PC-3 (cell line): ENCODE data around the gene RBP4. TPM values are rescaled to one million over a fixed set of nuclear protein-coding genes. Genes with fewer than 3 reads are reported as not detected.

Source experiments
- ATAC-seq: fragments of 200-7000 bp; cut with Tn5 transposase; 2 replicates; pipeline ENCODE4 v1.9.1; 2020; ENCODE audit warnings: mild to moderate bottlenecking, moderate library complexity
- BruUV-seq: library from RNA; stranded (reverse); fragments of 400-500 nt; replicated peaks from 2 replicates; lab custom pipeline; 2021; lab: Mats Ljungman, UMichigan
- CTCF ChIA-PET: fragments of 300-600 bp; sonication (Branson Sonifier 250); formaldehyde crosslinking; loops from one replicate; lab custom pipeline; 2022; ENCODE audit warnings: antibody characterized with exemption; lab: Charles Lee
- POLR2A ChIA-PET: fragments of 300-600 bp; sonication (Branson Sonifier 250); formaldehyde crosslinking; loops from one replicate; lab custom pipeline; 2022; ENCODE audit warnings: antibody characterized with exemption; ENCODE audit not compliant: unreplicated experiment; lab: Charles Lee
- DNase-seq: peaks from one replicate; pipeline ENCODE4 v3.0.0-alpha.2; 2015
- H2AFZ ChIP-seq: fragments of 300-600 bp; sonication (generic); 2 replicates; pipeline ENCODE4 v1.6.0; 2016; ENCODE audit warnings: antibody characterized with exemption, low read length
- H3F3A ChIP-seq: fragments of 300-600 bp; sonication (generic); one replicate; pipeline ENCODE4 v1.6.0; 2017; ENCODE audit warnings: antibody characterized with exemption, low read length, control low read depth, mild to moderate bottlenecking; ENCODE audit not compliant: unreplicated experiment
- H3K27ac ChIP-seq: fragments of 300-600 bp; sonication (generic); 2 replicates; pipeline ENCODE4 v1.5.1; 2016; ENCODE audit warnings: mild to moderate bottlenecking, low read length
- H3K27me3 ChIP-seq: fragments of 300-600 bp; sonication (generic); 2 replicates; pipeline ENCODE4 v1.6.1; 2016; ENCODE audit warnings: low read length, mixed read lengths
- H3K36me3 ChIP-seq: fragments of 300-600 bp; sonication (generic); 2 replicates; pipeline ENCODE4 v1.6.1; 2016; ENCODE audit warnings: low read depth, mixed run types, low read length, mixed read lengths
- H3K4me1 ChIP-seq: fragments of 300-600 bp; sonication (generic); 2 replicates; pipeline ENCODE4 v1.5.1; 2016; ENCODE audit warnings: low read length; ENCODE audit not compliant: insufficient read depth
- H3K4me2 ChIP-seq: fragments of 300-600 bp; sonication (generic); 2 replicates; pipeline ENCODE4 v1.6.0; 2016; ENCODE audit warnings: low read length
- H3K4me3 ChIP-seq: fragments of 300-600 bp; sonication (generic); 2 replicates; pipeline ENCODE4 v1.5.1; 2016; ENCODE audit warnings: mild to moderate bottlenecking, low read length, mixed read lengths
- H3K79me2 ChIP-seq: fragments of 300-600 bp; sonication (generic); 2 replicates; pipeline ENCODE4 v1.6.1; 2017; ENCODE audit warnings: low read length, mixed read lengths
- H3K9ac ChIP-seq: fragments of 300-600 bp; sonication (generic); 2 replicates; pipeline ENCODE4 v1.6.0; 2016; ENCODE audit warnings: mild to moderate bottlenecking, low read length
- H3K9me2 ChIP-seq: fragments of 300-600 bp; sonication (generic); replicated peaks from 2 replicates; pipeline ENCODE4 v1.6.1; 2016; ENCODE audit warnings: mixed run types, low read length, mixed read lengths
- H3K9me3 ChIP-seq: fragments of 300-600 bp; sonication (generic); 2 replicates; pipeline ENCODE4 v1.6.1; 2016; ENCODE audit warnings: low read length, mixed read lengths
- H4K20me1 ChIP-seq: fragments of 300-600 bp; sonication (generic); 2 replicates; pipeline ENCODE4 v1.6.1; 2016; ENCODE audit warnings: low read length, mixed read lengths
- CTCF ChIP-seq: fragments of 300-600 bp; sonication (generic); conservative IDR thresholded peaks from 2 replicates; pipeline ENCODE4 v1.5.1; 2017; ENCODE audit warnings: antibody characterized with exemption, low read depth, mild to moderate bottlenecking, low read length
- EZH2 ChIP-seq: fragments of 300-600 bp; sonication (generic); IDR thresholded peaks from one replicate; pipeline ENCODE4 v1.6.1; 2017; ENCODE audit warnings: antibody characterized with exemption, mild to moderate bottlenecking, low read length; ENCODE audit not compliant: unreplicated experiment
- EZH2phosphoT487 ChIP-seq: fragments of 300-600 bp; sonication (generic); IDR thresholded peaks from 2 replicates; pipeline ENCODE4 v1.6.1; 2018; ENCODE audit warnings: mild to moderate bottlenecking, antibody characterized with exemption, low read length, borderline replicate concordance
- intact Hi-C: fragments of 100-400 bp; cut with micrococcal nuclease; formaldehyde crosslinking; loops from 2 replicates; pipeline ENCODE4 v1.9.0; 2023
- total RNA-seq: library from RNA; depleted of rRNA; stranded (reverse); fragments of >200 nt; gene quantifications from 2 replicates; pipeline ENCODE4 v1.2.3, GENCODE V29; 2014

The RBP4 gene
- total RNA-seq, 1 experiment from 2014 or later, result 8.5 TPM

GRCh38 chr10:93580828-93581227, 20.2 kb downstream of the RBP4 start:
- DNase-seq (no peak), ATAC-seq (no peak)
- POLR2A ChIA-PET, result no interaction called here
- Histone ChIP-seq H3K9ac (no peak overlapping the region), H4K20me1 (no peaks in the 10 kb centered on the region), H3K4me2 (no peak overlapping the region), H3K27ac (no peak overlapping the region), H3K9me3 (0 out of 2 replicates have a peak, but pooled peaks cover 7% of the 10 kb centered on the region), H3K4me1 (peaks cover 27% of the 10 kb centered on the region), H2AFZ (no peak overlapping the region), H3F3A (peaks cover 12% of the 10 kb centered on the region), H3K27me3 (no peaks in the 10 kb centered on the region), H3K4me3 (no peak overlapping the region), H3K79me2 (no peaks in the 10 kb centered on the region), H3K36me3 (0 out of 2 replicates have a peak, but pooled peaks cover 2% of the 10 kb centered on the region), H3K9me2 (no peaks in the 10 kb centered on the region)
- no TSS peak for BruUV-seq
- CTCF ChIA-PET, result no interaction called here
- intact Hi-C loops, result no loop called here
- TF ChIP-seq CTCF (no peak), EZH2phosphoT487 (no peak), EZH2 (no peak)

- intact Hi-C loops, result loop anchor here (2.0 kb wide), 1 partner anchor 73 kb away; no protein-coding TSS in a partner anchor
- no peak for ATAC-seq
- POLR2A ChIA-PET, result no interaction called here
These were observed 20.9 kb downstream of the RBP4 start for GRCh38 chr10:93579985-93580711.

More at GRCh38 chr10:93579985-93580711, 20.9 kb downstream of the RBP4 start:
- H3K27ac ChIP-seq, result no peak overlapping the region
- no peak overlapping the region for H3K4me3 ChIP-seq
- 0 out of 2 replicates have a peak, but pooled peaks cover 2% of the 10 kb centered on the region for H3K36me3 ChIP-seq
- no TSS peak for BruUV-seq
- H3K9ac ChIP-seq, result no peak overlapping the region
- DNase-seq, result no peak
- CTCF ChIA-PET, result no interaction called here
- H3K79me2 ChIP-seq, result no peaks in the 10 kb centered on the region
- peaks cover 12% of the 10 kb centered on the region for H3F3A ChIP-seq
- 0 out of 2 replicates have a peak, but pooled peaks cover 7% of the 10 kb centered on the region for H3K9me3 ChIP-seq
- no peaks in the 10 kb centered on the region for H4K20me1 ChIP-seq
- H3K4me1 ChIP-seq, result peaks cover 27% of the 10 kb centered on the region
- TF ChIP-seq EZH2phosphoT487 (no peak), EZH2 (no peak), CTCF (no peak)
- no peak overlapping the region for H3K4me2 ChIP-seq
- H3K9me2 ChIP-seq, result no peaks in the 10 kb centered on the region
- H2AFZ ChIP-seq, result no peak overlapping the region
- H3K27me3 ChIP-seq, result no peaks in the 10 kb centered on the region
